ENCODE data around the gene MBD2. TPM values are rescaled to one million over a fixed set of nuclear protein-coding genes. Genes with fewer than 3 reads are reported as not detected.

The MBD2 gene
- total RNA-seq, 1 donor from 2014 or later: 40.4 TPM

- Mint-ChIP-seq H3K36me3 (ENCODE audit: insufficient read depth) (no peaks in the 10 kb centered on the region), H3K9me3 (ENCODE audit: low read depth) (no peaks in the 10 kb centered on the region), H3K27ac (peak overlapping the region; percentile 89), H3K27me3 (no peaks in the 10 kb centered on the region), H3K4me1 (ENCODE audit: low read depth) (peaks cover 25% of the 10 kb centered on the region), H3K4me3 (ENCODE audit: low read depth) (peak overlapping the region; percentile 48)
- no peak for DNase-seq (ENCODE audit: low spot score, unreplicated experiment)
- no peak for TF ChIP-seq CTCF (IDR thresholded peaks at IDR 0.05; ENCODE audit: unreplicated experiment)
Measured at GRCh38 chr18:54254265-54254758, 29.8 kb upstream of the MBD2 start.

- H3K4me3 Mint-ChIP-seq (ENCODE audit: low read depth): no peak overlapping the region
Measured at GRCh38 chr18:54251606-54252390, 27.3 kb upstream of the MBD2 start.

DNA sequence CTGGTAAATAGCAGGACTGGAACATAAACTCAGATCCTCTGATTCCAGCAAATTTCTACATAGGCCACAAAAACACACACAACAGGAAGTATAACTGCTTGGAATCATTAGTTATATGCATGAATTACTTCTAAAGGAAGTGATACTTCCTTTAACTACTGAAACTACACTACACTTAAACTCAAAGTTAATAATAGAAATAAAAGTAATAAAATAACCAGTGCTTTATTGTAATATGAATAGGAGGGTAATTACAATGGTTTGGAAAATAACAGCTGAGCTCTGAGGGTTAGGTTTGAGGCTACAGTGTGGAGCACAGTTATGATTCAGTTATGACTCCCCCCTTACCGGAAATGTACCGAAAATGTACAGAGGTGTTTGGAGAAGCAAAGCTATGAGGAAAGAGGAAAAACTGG lies 26.4 kb upstream of the MBD2 start:
- no peak for DNase-seq (ENCODE audit: low spot score, unreplicated experiment)
- Mint-ChIP-seq H3K9me3 (ENCODE audit: low read depth) (no peaks in the 10 kb centered on the region), H3K27ac (peak overlapping the region; percentile 40), H3K27me3 (no peaks in the 10 kb centered on the region), H3K4me3 (ENCODE audit: low read depth) (no peak overlapping the region), H3K36me3 (ENCODE audit: insufficient read depth) (no peaks in the 10 kb centered on the region), H3K4me1 (ENCODE audit: low read depth) (peaks cover 37% of the 10 kb centered on the region)
- no peak for TF ChIP-seq CTCF (IDR thresholded peaks at IDR 0.05; ENCODE audit: unreplicated experiment)

More at GRCh38 chr18:54251606-54252390, 27.3 kb upstream of the MBD2 start:
- Mint-ChIP-seq H3K4me1 (ENCODE audit: low read depth) (peaks cover 35% of the 10 kb centered on the region), H3K36me3 (ENCODE audit: insufficient read depth) (no peaks in the 10 kb centered on the region), H3K27me3 (no peaks in the 10 kb centered on the region), H3K27ac (no peak overlapping the region), H3K9me3 (ENCODE audit: low read depth) (no peaks in the 10 kb centered on the region)
- no peak for TF ChIP-seq CTCF (IDR thresholded peaks at IDR 0.05; ENCODE audit: unreplicated experiment)
- no peak for DNase-seq (ENCODE audit: low spot score, unreplicated experiment)

DNA sequence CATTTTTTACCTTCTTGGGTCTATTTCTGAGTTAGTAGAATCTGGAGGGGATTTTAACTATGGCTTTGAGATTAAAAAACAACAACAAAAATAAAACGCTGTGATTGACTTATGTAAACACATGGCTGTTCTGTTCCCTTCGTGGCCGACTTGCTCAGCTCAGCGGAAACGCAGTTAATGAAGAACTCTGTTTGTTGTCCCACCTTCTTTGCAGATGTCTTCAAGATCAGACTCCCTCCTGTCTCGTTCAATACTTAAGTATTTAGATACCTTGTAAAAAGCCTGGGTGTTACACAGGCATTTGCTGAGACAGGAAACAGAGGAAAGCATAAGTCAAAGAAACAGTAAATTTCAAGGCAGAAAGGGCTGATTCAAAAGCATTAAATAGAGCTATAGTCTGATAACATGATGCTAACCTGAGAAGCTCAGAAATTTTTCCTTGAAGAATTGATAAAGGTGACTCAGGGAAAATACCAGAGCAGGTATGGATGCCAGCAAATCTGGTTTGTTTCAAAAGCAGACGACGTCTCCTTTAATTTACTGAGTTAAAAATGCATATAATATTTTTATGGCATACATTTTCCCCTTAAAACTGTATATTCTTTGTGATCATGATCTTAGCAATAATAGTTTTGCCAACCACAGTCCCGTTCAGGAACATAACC lies 23.2 kb upstream of the MBD2 start:
- no peaks in the 10 kb centered on the region for H3K27me3 Mint-ChIP-seq
- H3K4me1 Mint-ChIP-seq (ENCODE audit: low read depth): peaks cover 20% of the 10 kb centered on the region
- no peaks in the 10 kb centered on the region for H3K9me3 Mint-ChIP-seq (ENCODE audit: low read depth)
- TF ChIP-seq CTCF (IDR thresholded peaks at IDR 0.05; ENCODE audit: unreplicated experiment): no peak
- peak overlapping the region; percentile 25 for H3K4me3 Mint-ChIP-seq (ENCODE audit: low read depth)
- H3K27ac Mint-ChIP-seq: peak overlapping the region; percentile 98
- DNase-seq (ENCODE audit: low spot score, unreplicated experiment): no peak
- H3K36me3 Mint-ChIP-seq (ENCODE audit: insufficient read depth): no peaks in the 10 kb centered on the region

GRCh38 chr18:54242327-54242726 lies 17.9 kb upstream of the MBD2 start:
- no peak overlapping the region for H3K27ac Mint-ChIP-seq
- H3K4me3 Mint-ChIP-seq (ENCODE audit: low read depth): no peak overlapping the region
- no peaks in the 10 kb centered on the region for H3K27me3 Mint-ChIP-seq
- DNase-seq (ENCODE audit: low spot score, unreplicated experiment): no peak
- peaks cover 9% of the 10 kb centered on the region for H3K4me1 Mint-ChIP-seq (ENCODE audit: low read depth)
- H3K9me3 Mint-ChIP-seq (ENCODE audit: low read depth): no peaks in the 10 kb centered on the region
- TF ChIP-seq CTCF (IDR thresholded peaks at IDR 0.05; ENCODE audit: unreplicated experiment): no peak
- no peaks in the 10 kb centered on the region for H3K36me3 Mint-ChIP-seq (ENCODE audit: insufficient read depth)
